Stimulated activated CD8-positive, alpha-beta memory T cell treated with anti-CD3 and anti-CD28 coated beads, Interleukin-4, amount 100 ng/mL, for 1 hour (primary cell): ENCODE measurements around the gene TTC23.
"Not testable (repeated sequence)": the region's sequence is repeated elsewhere in the genome, so short reads cannot be mapped to it uniquely, and the experiment has no call there.

Source experiments
- DNase-seq, 2 donors: peaks; one replicate each; pipeline ENCODE4 v3.0.0-alpha.2; 2020; ENCODE audit warnings: low read depth in 2 of 2, low spot score in 1 of 2

The TTC23 gene

GRCh38 chr15:99122831-99123712, 126.3 kb downstream of the TTC23 start:
- DNase-seq: no peak

GRCh38 chr15:99121691-99122410, 127.5 kb downstream of the TTC23 start:
- no peak for DNase-seq

GRCh38 chr15:99121207-99121606, 128.2 kb downstream of the TTC23 start:
- DNase-seq: no peak

- DNase-seq: no peak
Observed at GRCh38 chr15:99120050-99120777, 129.2 kb downstream of the TTC23 start.

GRCh38 chr15:99118801-99119546, 130.4 kb downstream of the TTC23 start:
- no peak for DNase-seq

- DNase-seq: no peak
Observed at GRCh38 chr15:99118258-99118632, 131.1 kb downstream of the TTC23 start.

- DNase-seq: no peak
Observed at GRCh38 chr15:99117563-99118257, 131.7 kb downstream of the TTC23 start.

GRCh38 chr15:99117111-99117510, 132.3 kb downstream of the TTC23 start:
- no peak for DNase-seq

GRCh38 chr15:99115300-99116215, 133.8 kb downstream of the TTC23 start:
- no peak for DNase-seq

GRCh38 chr15:99114511-99115299, 134.7 kb downstream of the TTC23 start:
- DNase-seq: no peak

GRCh38 chr15:99113547-99114271, 135.7 kb downstream of the TTC23 start:
- DNase-seq: no peak

- not testable (repeated sequence) for DNase-seq
Observed at GRCh38 chr15:99111641-99112040, 137.7 kb downstream of the TTC23 start.

GRCh38 chr15:99110581-99111320, 138.6 kb downstream of the TTC23 start:
- no peak for DNase-seq

- DNase-seq: no peak
Observed at GRCh38 chr15:99110093-99110492, 139.3 kb downstream of the TTC23 start.

GRCh38 chr15:99109555-99110021, 139.8 kb downstream of the TTC23 start:
- DNase-seq: no peak

- no peak for DNase-seq
Observed at GRCh38 chr15:99108993-99109392, 140.4 kb downstream of the TTC23 start.
